Measurements from ENCODE around the gene TMEM220.
"Not testable (repeated sequence)": the region's sequence is repeated elsewhere in the genome, so short reads cannot be mapped to it uniquely, and the experiment has no call there.

The TMEM220 gene

GRCh38 chr17:10705727-10706126, 24.1 kb downstream of the TMEM220 start:
- TF ChIP-seq SP1 (IDR thresholded peaks at IDR 0.05) (no peak), BHLHE40 (IDR thresholded peaks at IDR 0.05; ENCODE audit: borderline replicate concordance) (no peak), ZNF384 (IDR thresholded peaks at IDR 0.05) (no peak)
- DNase-seq (ENCODE audit: extremely low spot score): no peak
- ChIA-PET POLR2A (no interaction called here), CTCF (no interaction called here)

- POLR2A ChIA-PET: no interaction called here
- CTCF ChIA-PET: interaction anchor here (0.6 kb wide), 1 partner anchor 918 kb away, joined by 3 read pairs; no protein-coding TSS in a partner anchor
- DNase-seq (ENCODE audit: extremely low spot score): no peak
These were observed 27.2 kb downstream of the TMEM220 start for GRCh38 chr17:10702574-10702973.

GRCh38 chr17:10699856-10700255, 30.0 kb downstream of the TMEM220 start:
- POLR2A ChIA-PET: no interaction called here
- CTCF ChIA-PET: no interaction called here
- TF ChIP-seq, protein P1, sequence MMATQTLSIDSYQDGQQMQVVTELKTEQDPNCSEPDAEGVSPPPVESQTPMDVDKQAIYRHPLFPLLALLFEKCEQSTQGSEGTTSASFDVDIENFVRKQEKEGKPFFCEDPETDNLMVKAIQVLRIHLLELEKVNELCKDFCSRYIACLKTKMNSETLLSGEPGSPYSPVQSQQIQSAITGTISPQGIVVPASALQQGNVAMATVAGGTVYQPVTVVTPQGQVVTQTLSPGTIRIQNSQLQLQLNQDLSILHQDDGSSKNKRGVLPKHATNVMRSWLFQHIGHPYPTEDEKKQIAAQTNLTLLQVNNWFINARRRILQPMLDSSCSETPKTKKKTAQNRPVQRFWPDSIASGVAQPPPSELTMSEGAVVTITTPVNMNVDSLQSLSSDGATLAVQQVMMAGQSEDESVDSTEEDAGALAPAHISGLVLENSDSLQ (IDR thresholded peaks at IDR 0.05): no peak
- TF ChIP-seq L3MBTL2 (conservative IDR thresholded peaks at IDR 0.05) (no peak), ZNF384 (IDR thresholded peaks at IDR 0.05) (no peak), TARDBP (IDR thresholded peaks at IDR 0.05) (no peak), FOXA1 (IDR thresholded peaks at IDR 0.05) (no peak), FOXM1 (IDR thresholded peaks at IDR 0.05; ENCODE audit: borderline replicate concordance) (no peak), LEF1 (IDR thresholded peaks at IDR 0.05; ENCODE audit: borderline replicate concordance) (no peak), FOXK2 (IDR thresholded peaks at IDR 0.05) (no peak), NFRKB (IDR thresholded peaks at IDR 0.05) (no peak), BHLHE40 (IDR thresholded peaks at IDR 0.05; ENCODE audit: borderline replicate concordance) (no peak), HDGF (IDR thresholded peaks at IDR 0.05; ENCODE audit: borderline replicate concordance) (no peak), ELF4 (IDR thresholded peaks at IDR 0.05) (no peak), ARNT (IDR thresholded peaks at IDR 0.05) (no peak), SUZ12 (IDR thresholded peaks at IDR 0.05) (no peak), CTBP1 (IDR thresholded peaks at IDR 0.05; ENCODE audit: borderline replicate concordance) (no peak), SP1 (IDR thresholded peaks at IDR 0.05) (no peak)
- DNase-seq (ENCODE audit: extremely low spot score): no peak

More at GRCh38 chr17:10702574-10702973, 27.2 kb downstream of the TMEM220 start:
- TF ChIP-seq FOXK2 (IDR thresholded peaks at IDR 0.05) (no peak), SUZ12 (IDR thresholded peaks at IDR 0.05) (no peak), SP1 (IDR thresholded peaks at IDR 0.05) (no peak), TARDBP (IDR thresholded peaks at IDR 0.05) (no peak), CTBP1 (IDR thresholded peaks at IDR 0.05; ENCODE audit: borderline replicate concordance) (no peak)

DNA sequence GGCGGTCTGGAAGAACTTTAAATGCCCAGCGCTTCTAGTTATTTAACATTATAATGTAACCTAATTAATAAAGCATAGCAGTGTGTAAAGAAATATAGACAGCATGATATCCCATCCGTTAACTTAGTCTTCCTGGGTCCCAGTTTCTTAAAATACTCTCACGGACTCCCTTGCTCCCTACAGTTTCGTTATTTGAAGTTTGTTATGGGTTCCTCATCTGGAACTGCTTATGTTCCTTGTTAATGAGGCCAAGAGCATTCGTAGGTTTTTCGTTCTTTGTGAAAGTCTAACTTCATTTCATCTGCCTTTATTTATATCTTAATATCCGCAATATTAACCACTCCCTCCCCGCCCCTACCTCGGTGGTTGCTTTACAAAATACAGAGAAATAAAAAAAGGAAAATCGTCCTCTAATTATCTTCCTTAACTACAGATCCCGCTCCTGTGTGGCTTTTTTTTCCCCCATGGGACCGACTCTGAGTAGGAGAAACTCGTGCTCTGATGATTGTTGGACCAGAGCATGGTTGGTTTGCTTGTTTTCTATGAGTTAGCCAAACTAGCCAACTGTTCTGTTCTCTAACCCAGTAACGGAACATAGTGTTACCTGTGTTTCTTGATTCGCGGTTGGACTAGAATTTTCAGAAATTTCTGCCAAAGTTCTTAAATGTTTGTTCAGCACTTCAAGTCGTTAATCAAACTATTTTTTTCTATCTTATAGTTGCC, 31.6 kb downstream of the TMEM220 start:
- TF ChIP-seq FOXA1 (IDR thresholded peaks at IDR 0.05): no peak
- no peak for TF ChIP-seq SP1 (IDR thresholded peaks at IDR 0.05)
- no peak for TF ChIP-seq ARNT (IDR thresholded peaks at IDR 0.05)
- TF ChIP-seq SUZ12 (IDR thresholded peaks at IDR 0.05): no peak
- TF ChIP-seq CTBP1 (IDR thresholded peaks at IDR 0.05; ENCODE audit: borderline replicate concordance): no peak
- no peak for TF ChIP-seq ZNF384 (IDR thresholded peaks at IDR 0.05)
- no peak for TF ChIP-seq LEF1 (IDR thresholded peaks at IDR 0.05; ENCODE audit: borderline replicate concordance)
- TF ChIP-seq FOXK2 (IDR thresholded peaks at IDR 0.05): no peak
- TF ChIP-seq BHLHE40 (IDR thresholded peaks at IDR 0.05; ENCODE audit: borderline replicate concordance): no peak
- TF ChIP-seq L3MBTL2 (conservative IDR thresholded peaks at IDR 0.05): no peak
- no peak for TF ChIP-seq NFRKB (IDR thresholded peaks at IDR 0.05)
- CTCF ChIA-PET: no interaction called here
- DNase-seq (ENCODE audit: extremely low spot score): peak; percentile 11
- POLR2A ChIA-PET: interaction anchor here (1.3 kb wide), 1 partner anchor 31 kb away, joined by 4 read pairs; the partner anchor contains the start of gene TMEM220

DNA sequence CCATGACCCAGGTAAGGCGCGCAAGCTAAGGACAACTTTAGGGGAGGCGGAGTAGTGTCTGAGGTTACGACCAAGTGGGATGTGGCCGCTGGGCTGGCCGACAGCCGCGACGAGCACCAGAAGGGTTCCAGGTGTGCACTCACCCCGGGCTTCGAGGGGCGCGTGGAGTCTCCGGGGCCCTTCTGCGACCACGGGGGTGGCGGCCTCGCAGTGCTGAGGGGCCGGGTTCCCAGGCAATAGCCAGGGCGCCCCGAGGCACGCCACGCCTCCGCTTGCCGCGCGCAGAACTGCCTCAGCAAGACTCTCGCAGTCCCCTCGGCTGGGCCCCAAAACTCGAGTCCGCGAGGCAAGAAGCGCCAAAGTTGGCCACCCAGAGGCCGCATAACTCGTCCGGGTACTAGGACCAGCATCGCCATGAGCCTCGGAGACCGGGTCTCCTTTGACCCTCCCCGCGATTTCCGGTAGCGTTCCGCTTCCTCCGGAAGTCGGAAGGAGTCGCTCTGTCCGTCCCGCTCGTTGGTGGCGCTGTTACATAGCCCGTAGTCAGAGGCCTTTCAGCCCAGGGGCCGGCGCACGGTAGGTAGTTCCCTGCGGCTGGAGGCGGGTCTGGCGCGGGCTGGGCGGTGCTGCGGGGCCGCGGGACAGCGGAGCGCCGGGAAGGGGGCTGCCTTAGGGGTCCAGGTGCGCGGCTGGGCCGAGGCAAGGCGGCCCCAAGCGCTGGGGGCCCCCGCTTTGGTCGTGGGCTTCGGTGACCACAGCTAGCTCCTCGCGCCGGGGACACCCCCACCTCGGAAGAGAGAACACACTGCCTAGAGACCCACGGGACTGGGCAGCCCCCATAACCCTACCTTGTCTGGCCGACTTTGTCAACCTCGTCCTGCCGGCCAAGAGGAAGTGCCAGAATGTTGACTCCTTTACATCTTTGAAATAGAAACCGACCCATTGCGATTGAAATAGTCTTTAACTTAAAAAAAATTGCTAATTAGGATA, 32.4 kb downstream of the TMEM220 start, which contains the start of the genes ADPRM and SCO1:
ADPRM (plus strand) TSS at position 503 of the 990 bp plus-strand sequence. CDS start 7,333 bp downstream, outside the sequence.
SCO1 (minus strand) TSS at position 442 of the 990 bp plus-strand sequence; CDS start at position 416, 26 bp downstream.
- peak; percentile 88 for DNase-seq (ENCODE audit: extremely low spot score)
- ChIA-PET POLR2A (interaction anchor here (1.3 kb wide), 1 partner anchor 32 kb away, joined by 4 read pairs; the partner anchor contains the start of gene TMEM220), CTCF (no interaction called here)
- TF ChIP-seq L3MBTL2 (conservative IDR thresholded peaks at IDR 0.05) (peak; percentile 18; the same call in 1 of the 2 replicates), HDGF (IDR thresholded peaks at IDR 0.05; ENCODE audit: borderline replicate concordance) (no peak), ELF4 (IDR thresholded peaks at IDR 0.05) (peak; percentile 43; the same call in 1 of the 2 replicates)

- TF ChIP-seq ZNF384 (IDR thresholded peaks at IDR 0.05): 0 out of 2 replicates have a peak, but pooled peaks have one; percentile 28
- POLR2A ChIA-PET; CTCF ChIA-PET; DNase-seq (ENCODE audit: extremely low spot score): not testable (repeated sequence)
These were observed 33.9 kb downstream of the TMEM220 start for GRCh38 chr17:10695875-10696407.

GRCh38 chr17:10687499-10687898, 42.3 kb downstream of the TMEM220 start:
- CTCF ChIA-PET: no interaction called here
- TF ChIP-seq FOXA1 (IDR thresholded peaks at IDR 0.05): no peak
- no peak for TF ChIP-seq SUZ12 (IDR thresholded peaks at IDR 0.05)
- TF ChIP-seq LEF1 (IDR thresholded peaks at IDR 0.05; ENCODE audit: borderline replicate concordance): no peak
- TF ChIP-seq BHLHE40 (IDR thresholded peaks at IDR 0.05; ENCODE audit: borderline replicate concordance): no peak
- TF ChIP-seq ZNF384 (IDR thresholded peaks at IDR 0.05): no peak
- TF ChIP-seq L3MBTL2 (conservative IDR thresholded peaks at IDR 0.05): no peak
- TF ChIP-seq ELF4 (IDR thresholded peaks at IDR 0.05): no peak
- no peak for TF ChIP-seq CTBP1 (IDR thresholded peaks at IDR 0.05; ENCODE audit: borderline replicate concordance)
- TF ChIP-seq SP1 (IDR thresholded peaks at IDR 0.05): no peak
- POLR2A ChIA-PET: no interaction called here
- DNase-seq (ENCODE audit: extremely low spot score): no peak

All from HEK293T (cell line).